H1 (cell line): ENCODE measurements around the gene NR1H2. TPM values are rescaled to one million over a fixed set of nuclear protein-coding genes. Genes with fewer than 3 reads are reported as not detected.

Source experiments
- CTCF ChIA-PET: fragments of 300-600 bp; sonication (Branson Sonifier 250); formaldehyde crosslinking; loops from one replicate; lab custom pipeline; 2021; ENCODE audit not compliant: partially characterized antibody; lab: Charles Lee
- POLR2A ChIA-PET: fragments of 300-600 bp; sonication (Branson Sonifier 250); formaldehyde crosslinking; loops from one replicate; lab custom pipeline; 2021; ENCODE audit warnings: inconsistent platforms; ENCODE audit not compliant: partially characterized antibody; lab: Charles Lee
- DNase-seq, 2 experiments: peaks; one replicate each; pipeline versions ENCODE4 v3.0.0 to v3.0.0-alpha.2; 2010 to 2022; ENCODE audit warnings: low spot score in 2 of 2, low read depth in 1 of 2, mixed read lengths in 1 of 2
- FAIRE-seq: peaks from 2 replicates; lab custom pipeline; 2011; peaks lifted over from hg19 to GRCh38; lab: Jason Lieb, UNC
- H2AFZ ChIP-seq: 2 replicates; pipeline ENCODE4 v1.8.1; 2012; ENCODE audit warnings: low read length, inconsistent platforms
- H2AK5ac ChIP-seq: 2 replicates; pipeline ENCODE4 v1.6.1; 2013; ENCODE audit warnings: low read depth, low read length
- H2BK120ac ChIP-seq: replicated peaks from 2 replicates; pipeline ENCODE3; 2013; ENCODE audit warnings: low read depth, low read length, inconsistent platforms
- H2BK12ac ChIP-seq: 2 replicates; pipeline ENCODE4 v1.6.1; 2013; ENCODE audit warnings: low read depth, low read length
- H2BK15ac ChIP-seq: 2 replicates; pipeline ENCODE4 v1.6.1; 2013; ENCODE audit warnings: low read length
- H2BK20ac ChIP-seq: 2 replicates; pipeline ENCODE4 v1.6.1; 2013; ENCODE audit warnings: low read length
- H2BK5ac ChIP-seq: 2 replicates; pipeline ENCODE4 v1.6.1; 2013; ENCODE audit warnings: low read depth, low read length
- H3K14ac ChIP-seq: 2 replicates; pipeline ENCODE4 v1.6.1; 2013; ENCODE audit warnings: inconsistent platforms; ENCODE audit not compliant: insufficient read length
- H3K18ac ChIP-seq: 2 replicates; pipeline ENCODE4 v1.6.1; 2013; ENCODE audit warnings: low read length; ENCODE audit errors: extremely low read depth
- H3K23ac ChIP-seq: 2 replicates; pipeline ENCODE4 v1.6.1; 2013; ENCODE audit warnings: inconsistent platforms; ENCODE audit not compliant: insufficient read length
- H3K23me2 ChIP-seq: 2 replicates; pipeline ENCODE4 v1.6.1; 2013; ENCODE audit warnings: low read depth, low read length
- H3K27ac ChIP-seq: 2 replicates; pipeline ENCODE4 v1.6.1; 2011; ENCODE audit warnings: low read depth, low read length, inconsistent platforms
- H3K27me3 ChIP-seq, 4 experiments: replicated peaks in 1 of 4; 1 replicate in 1 of 4; 2 replicates in 3 of 4; pipeline versions ENCODE4 v1.6.1 to v1.8.1; 2011 to 2013; ENCODE audit warnings: low read length in 3 of 4, mild to moderate bottlenecking in 3 of 4, inconsistent platforms in 2 of 4, mixed read lengths in 2 of 4, moderate library complexity in 1 of 4; ENCODE audit not compliant: control insufficient read depth in 3 of 4, insufficient read depth in 3 of 4; ENCODE audit errors: extremely low read depth in 1 of 4
- H3K36me3 ChIP-seq, 4 experiments: 2 replicates each; pipeline versions ENCODE4 v1.6.1 to v1.8.1; 2011 to 2013; ENCODE audit warnings: mild to moderate bottlenecking in 4 of 4, low read length in 3 of 4, moderate library complexity in 2 of 4, control low read depth in 1 of 4, inconsistent platforms in 1 of 4; ENCODE audit not compliant: insufficient read depth in 4 of 4, control insufficient read depth in 2 of 4
- H3K4ac ChIP-seq: replicated peaks from 2 replicates; pipeline ENCODE3; 2013; ENCODE audit warnings: low read length, low read depth, mixed read lengths, inconsistent platforms; ENCODE audit not compliant: insufficient read length
- H3K4me1 ChIP-seq, 4 experiments: replicated peaks in 1 of 4; 1 replicate in 1 of 4; 2 replicates in 3 of 4; pipeline versions ENCODE4 v1.6.1 to v1.8.1; 2011 to 2013; ENCODE audit warnings: low read length in 3 of 4, inconsistent platforms in 2 of 4, mixed read lengths in 1 of 4; ENCODE audit not compliant: insufficient read depth in 4 of 4, control insufficient read depth in 3 of 4
- H3K4me2 ChIP-seq, 2 experiments: 2 replicates each; pipeline versions ENCODE4 v1.6.1 to v1.8.1; 2011 to 2013; ENCODE audit warnings: low read depth in 2 of 2, low read length in 2 of 2, control low read depth in 1 of 2, inconsistent platforms in 1 of 2, mild to moderate bottlenecking in 1 of 2; ENCODE audit not compliant: insufficient read depth in 1 of 2
- H3K4me3 ChIP-seq, 4 experiments: fragments of 200-600, 300-600 bp in 1 of 4; sonication (generic), shearing (Covaris generic), sonication (Bioruptor Twin) in 1 of 4; 2 replicates each; pipeline versions ENCODE4 v1.5.1 to v1.8.1; 2011 to 2016; ENCODE audit warnings: low read length in 4 of 4, low read depth in 3 of 4, control low read depth in 2 of 4, inconsistent platforms in 2 of 4, mild to moderate bottlenecking in 2 of 4, mixed read lengths in 1 of 4, moderate library complexity in 1 of 4; ENCODE audit not compliant: insufficient read depth in 2 of 4; ENCODE audit errors: extremely low read depth in 1 of 4
- H3K56ac ChIP-seq: replicated peaks from 2 replicates; pipeline ENCODE3; 2013; ENCODE audit warnings: low read depth, mild to moderate bottlenecking, mixed read lengths, low read length, inconsistent platforms; ENCODE audit not compliant: insufficient read length
- H3K79me1 ChIP-seq: 2 replicates; pipeline ENCODE4 v1.6.1; 2013; ENCODE audit warnings: low read depth, low read length, control low read depth
- H3K79me2 ChIP-seq, 2 experiments: 2 replicates each; pipeline versions ENCODE4 v1.6.1 to v1.8.1; 2012 to 2013; ENCODE audit warnings: low read length in 2 of 2, mild to moderate bottlenecking in 2 of 2, inconsistent platforms in 1 of 2; ENCODE audit not compliant: insufficient read depth in 2 of 2, control insufficient read depth in 1 of 2
- H3K9ac ChIP-seq, 4 experiments: replicated peaks in 1 of 4; 1 replicate in 1 of 4; 2 replicates in 3 of 4; pipeline versions ENCODE4 v1.6.1 to v1.8.1; 2011 to 2013; ENCODE audit warnings: low read depth in 3 of 4, low read length in 3 of 4, control low read depth in 2 of 4, mild to moderate bottlenecking in 2 of 4, moderate library complexity in 2 of 4, inconsistent platforms in 1 of 4; ENCODE audit errors: extremely low read depth in 1 of 4
- H3K9me3 ChIP-seq, 2 experiments: 2 replicates each; pipeline versions ENCODE4 v1.6.1 to v1.8.1; 2012 to 2013; ENCODE audit warnings: mild to moderate bottlenecking in 2 of 2, moderate library complexity in 2 of 2, control low read depth in 1 of 2, inconsistent platforms in 1 of 2, low read depth in 1 of 2, low read length in 1 of 2, mixed read lengths in 1 of 2; ENCODE audit not compliant: insufficient read depth in 2 of 2
- H4K20me1 ChIP-seq, 2 experiments: replicated peaks in 1 of 2; 2 replicates each; pipeline versions ENCODE3 to v1.8.1; 2011 to 2013; ENCODE audit warnings: inconsistent platforms in 2 of 2, low read length in 2 of 2, mild to moderate bottlenecking in 1 of 2; ENCODE audit not compliant: insufficient read depth in 2 of 2, control insufficient read depth in 1 of 2
- H4K5ac ChIP-seq: 2 replicates; pipeline ENCODE4 v1.6.1; 2013; ENCODE audit warnings: low read length, low read depth, mixed read lengths, inconsistent platforms; ENCODE audit not compliant: insufficient read length
- H4K8ac ChIP-seq: 2 replicates; pipeline ENCODE4 v1.8.0; 2013; ENCODE audit warnings: mild to moderate bottlenecking, moderate library complexity, low read length, inconsistent platforms; ENCODE audit not compliant: insufficient read depth; ENCODE audit errors: extremely low read depth
- H4K91ac ChIP-seq: replicated peaks from 2 replicates; pipeline ENCODE3; 2013; ENCODE audit warnings: low read length, mixed read lengths, inconsistent platforms; ENCODE audit not compliant: insufficient read length
- ASH2L ChIP-seq: fragments of 200-600, 300-600 bp; sonication (generic); IDR thresholded peaks from one replicate; pipeline ENCODE4 v1.7.1; 2017; ENCODE audit warnings: low read length
- EGR1 ChIP-seq: IDR thresholded peaks from 2 replicates; pipeline ENCODE4 v1.6.1; 2011; ENCODE audit warnings: low read depth, low read length, borderline replicate concordance
- EZH2 ChIP-seq: fragments of 200-600 bp; sonication (generic); IDR thresholded peaks from 2 replicates; pipeline ENCODE4 v1.7.1; 2012; ENCODE audit warnings: low read depth, mild to moderate bottlenecking, moderate library complexity, low read length, inconsistent platforms; ENCODE audit not compliant: severe bottlenecking
- KDM1A ChIP-seq: fragments of 200-600, 300-600 bp; sonication (generic); IDR thresholded peaks from 2 replicates; pipeline ENCODE4 v1.7.1; 2016; ENCODE audit warnings: mild to moderate bottlenecking, low read length, borderline replicate concordance
- KDM5A ChIP-seq: fragments of 200-600 bp; IDR thresholded peaks from 2 replicates; pipeline ENCODE4 v1.7.1; 2012; ENCODE audit warnings: mild to moderate bottlenecking, low read length, inconsistent platforms, mixed read lengths
- NANOG ChIP-seq: IDR thresholded peaks from 2 replicates; pipeline ENCODE4 v1.6.1; 2011; ENCODE audit warnings: low read length, low read depth, mild to moderate bottlenecking, inconsistent platforms; ENCODE audit not compliant: insufficient read depth, poor library complexity, severe bottlenecking
- POLR2A ChIP-seq, 2 experiments: IDR thresholded peaks; 1 replicate in 1 of 2; 2 replicates in 1 of 2; pipeline ENCODE4 v1.6.1; 2011; ENCODE audit warnings: low read depth in 2 of 2, low read length in 2 of 2, mild to moderate bottlenecking in 2 of 2; ENCODE audit errors: control extremely low read depth in 1 of 2
- RBBP5 ChIP-seq: IDR thresholded peaks from 2 replicates; pipeline ENCODE4 v1.7.1; 2012; ENCODE audit warnings: low read depth, mild to moderate bottlenecking, inconsistent platforms, low read length, moderate library complexity, borderline replicate concordance
- SP2 ChIP-seq: IDR thresholded peaks from 2 replicates; pipeline ENCODE4 v1.6.1; 2012; ENCODE audit warnings: mild to moderate bottlenecking, low read length, inconsistent platforms
- TAF7 ChIP-seq: optimal IDR thresholded peaks from 2 replicates; pipeline ENCODE3; 2011; ENCODE audit warnings: low read depth, mild to moderate bottlenecking, inconsistent platforms, low read length, moderate library complexity, borderline replicate concordance
- TBP ChIP-seq: IDR thresholded peaks from 2 replicates; pipeline ENCODE4 v1.6.1; 2011; ENCODE audit warnings: low read depth, low read length, improper control_type of control experiment
- ZNF274 ChIP-seq: IDR thresholded peaks from 2 replicates; pipeline ENCODE4 v1.7.0; 2012; ENCODE audit warnings: low read length, borderline replicate concordance; ENCODE audit errors: extremely low read depth
- WGBS, 2 experiments: shearing (Covaris generic) in 1 of 2; methylation state at CpG; one replicate each; pipeline versions ENCODE4 v1.1.6 to v1.1.7; 2013 to 2015; ENCODE audit warnings: low lambda C conversion rate in 2 of 2, mixed read lengths in 2 of 2, inconsistent platforms in 1 of 2, low coverage in 1 of 2, missing lambda C conversion rate in 1 of 2; ENCODE audit not compliant: insufficient replicate concordance in 2 of 2, insufficient coverage in 1 of 2, insufficient read length in 1 of 2; ENCODE audit errors: extremely low coverage in 1 of 2, missing lambda C conversion rate in 1 of 2; 5-methylcytosine and 5-hydroxymethylcytosine counted together
- polyA plus RNA-seq, 7 experiments: library from polyadenylated mRNA; depleted of rRNA in 3 of 7; stranded (reverse) in 5 of 7; unstranded in 2 of 7; fragments of >200 nt in 5 of 7; fragments of 200-250 nt in 2 of 7; gene quantifications; 1 replicate in 5 of 7; 2 replicates in 1 of 7; 4 replicates in 1 of 7; pipeline versions ENCODE4 v1.2.1 to v1.2.3, GENCODE V29; 2011 to 2013; ENCODE audit warnings: missing spikeins in 2 of 7, mixed read lengths in 2 of 7
- total RNA-seq: library from RNA; stranded (reverse); fragmentation: NEBNext Ultra II Directional; extraction: Animal tissue kit (Norgen Biotek cat#: 25700); gene quantifications from 2 replicates; pipeline ENCODE4 v1.2.1, GENCODE V29; 2021

The NR1H2 gene
- total and polyA plus RNA-seq, 2 of the 8 experiments (the other 6 are each of a cell fraction or from before 2014, with no cell fraction given): 40.3 to 47.5 TPM

GRCh38 chr19:50328224-50328872 lies 47.9 kb upstream of the NR1H2 start:
- 4% methylated on average over 57 of the region's 104 CpGs; no CpG with 5 or more reads in 1 of the 2 experiments for WGBS, 2 experiments
- no peak overlapping the region for H2BK120ac ChIP-seq
- peaks cover 5 to 15% (median 12%) of the 10 kb centered on the region in 4 experiments; a peak in 6 of 7 replicates for H3K27me3 ChIP-seq
- H4K5ac ChIP-seq: no peak overlapping the region
- peaks cover 3 to 10% of the 10 kb centered on the region in 2 experiments; a peak in 2 of 4 replicates for H3K79me2 ChIP-seq
- H4K8ac ChIP-seq: 0 out of 2 replicates have a peak overlapping the region, but pooled peaks have one; percentile 45
- peak overlapping the region; percentile 75 to 89 for H3K4me2 ChIP-seq
- H3K14ac ChIP-seq: no peak overlapping the region
- 0 out of 2 replicates have a peak overlapping the region, but pooled peaks have one; percentile 27 for H2BK12ac ChIP-seq
- H2BK5ac ChIP-seq: no peak overlapping the region
- DNase-seq (peak in 1 of 2 experiments; percentile 71), FAIRE-seq (no peak)
- no peak overlapping the region for H3K27ac ChIP-seq
- no peak overlapping the region for H3K23ac ChIP-seq
- H3K4me1 ChIP-seq: peaks cover 2 to 28% (median 13%) of the 10 kb centered on the region in 4 experiments
- ChIA-PET POLR2A (interaction anchor here (1.1 to 4.3 kb wide), 4 partner anchors 11 to 63 kb away, joined by 3 to 40 read pairs (median 16); no protein-coding TSS in a partner anchor), CTCF (interaction anchor here (0.8 to 3.0 kb wide), 13 partner anchors 12 to 90 kb away, joined by 3 to 10 read pairs (median 4); no protein-coding TSS in a partner anchor)
- peak overlapping the region; percentile 32 to 68 (median 38) for H3K4me3 ChIP-seq
- H2AK5ac ChIP-seq: no peak overlapping the region
- H4K91ac ChIP-seq: no peak overlapping the region
- no peak overlapping the region for H2BK20ac ChIP-seq
- H3K4ac ChIP-seq: no peak overlapping the region
- H3K79me1 ChIP-seq: peaks cover 6% of the 10 kb centered on the region; the same call in 1 of the 2 replicates
- H2AFZ ChIP-seq: no peak overlapping the region
- peaks cover 14 to 21% of the 10 kb centered on the region in 2 experiments for H4K20me1 ChIP-seq
- H3K23me2 ChIP-seq: peaks cover 40% of the 10 kb centered on the region
- no peak overlapping the region; the same call in 1 of the 2 replicates for H2BK15ac ChIP-seq
- no peak overlapping the region for H3K56ac ChIP-seq
- peak overlapping the region; percentile 32 for H3K18ac ChIP-seq
- H3K9me3 ChIP-seq: no peaks in the 10 kb centered on the region
- peaks cover 3 to 4% (median 3%) of the 10 kb centered on the region in 4 experiments; a peak in 4 of 8 replicates for H3K36me3 ChIP-seq
- peak overlapping the region in 2 of 4 experiments; percentile 43 to 66; a peak in 2 of 7 replicates for H3K9ac ChIP-seq
- TF ChIP-seq NANOG: no peak
- 0 out of 3 replicates have a peak, but pooled peaks of 1 of the 2 experiments have one; percentile 13 for TF ChIP-seq POLR2A (IDR thresholded peaks at IDR 0.05; ENCODE audit: control extremely low read depth in 1 of 2, low read depth in 2 of 2, low read length in 2 of 2)
- TF ChIP-seq KDM5A: no peak
- no peak for TF ChIP-seq EGR1
- no peak for TF ChIP-seq ZNF274
- no peak for TF ChIP-seq EZH2
- no peak for TF ChIP-seq KDM1A
- no peak for TF ChIP-seq SP2
- TF ChIP-seq RBBP5: 0 out of 2 replicates have a peak, but pooled peaks have one; percentile 25
- peak; percentile 32 for TF ChIP-seq ASH2L
- TF ChIP-seq TAF7: no peak
- TF ChIP-seq TBP: no peak
